Esophagus (tissue), 2 donors: ENCODE measurements around the gene OGDHL. TPM values are rescaled to one million over a fixed set of nuclear protein-coding genes. Genes with fewer than 3 reads are reported as not detected.

Experiments
- H3K27ac ChIP-seq, 2 donors: one replicate each; pipeline ENCODE4 v1.5.1; 2013; ENCODE audit warnings: low read depth in 2 of 2, mild to moderate bottlenecking in 2 of 2, inconsistent platforms in 1 of 2, low read length in 1 of 2, moderate library complexity in 1 of 2
- H3K27me3 ChIP-seq, 2 donors: one replicate each; pipeline ENCODE4 v1.6.1; 2013; ENCODE audit warnings: low read length in 2 of 2, control low read depth in 1 of 2, mild to moderate bottlenecking in 1 of 2; ENCODE audit not compliant: insufficient read depth in 2 of 2, control insufficient read depth in 1 of 2
- H3K36me3 ChIP-seq, 2 donors: one replicate each; pipeline ENCODE4 v1.6.1; 2013; ENCODE audit warnings: low read length in 1 of 2; ENCODE audit not compliant: control insufficient read depth in 2 of 2, insufficient read depth in 2 of 2
- H3K4me1 ChIP-seq, 2 donors: one replicate each; pipeline ENCODE4 v1.6.1; 2013; ENCODE audit warnings: low read length in 1 of 2; ENCODE audit not compliant: control insufficient read depth in 2 of 2, insufficient read depth in 2 of 2
- H3K4me3 ChIP-seq, 2 donors: one replicate each; pipeline ENCODE4 v1.5.1; 2013; ENCODE audit warnings: low read length in 2 of 2, mild to moderate bottlenecking in 2 of 2, low read depth in 1 of 2, moderate library complexity in 1 of 2
- H3K9me3 ChIP-seq, 2 donors: one replicate each; pipeline ENCODE4 v1.6.1; 2013; ENCODE audit warnings: mild to moderate bottlenecking in 2 of 2, low read depth in 1 of 2, low read length in 1 of 2, moderate library complexity in 1 of 2; ENCODE audit not compliant: control insufficient read depth in 2 of 2, insufficient read depth in 1 of 2
- WGBS, 2 donors: extraction: QIAGEN DNeasy Blood & Tissue Kit; methylation state at CpG; one replicate each; pipeline ENCODE4 v1.1.7; 2013; 5-methylcytosine and 5-hydroxymethylcytosine counted together
- polyA plus RNA-seq, 2 donors: library from polyadenylated mRNA; stranded (reverse); fragments of 200-250 nt; gene quantifications; one replicate each; pipeline ENCODE4 v1.2.3, GENCODE V29; 2013
- donor health status: healthy with polysubstance abuse.
- donor health status: Bipolar disorder and iron deficiency.

Gene OGDHL
- under 1 TPM; 0.10 to 0.16 TPM for polyA plus RNA-seq

GRCh38 chr10:49761789-49762565 lies at the start of gene OGDHL:
TSS of gene OGDHL (minus strand) at chr10:49762323. CDS start at chr10:49758592, 3,731 bp downstream.
- H3K27me3 ChIP-seq = no peaks in the 10 kb centered on the region
- 2% methylated on average over 63 to 81 of the region's 81 CpGs for WGBS, 2 donors

GRCh38 chr10:49803988-49804387 lies 41.9 kb upstream of the OGDHL start:
- no peaks in the 10 kb centered on the region for H3K36me3 ChIP-seq
- H3K4me3 ChIP-seq = no peak overlapping the region
- WGBS, 2 donors = 93 to 96% methylated on average over 2 of the region's 2 CpGs
- H3K9me3 ChIP-seq = no peaks in the 10 kb centered on the region
- no peaks in the 10 kb centered on the region for H3K4me1 ChIP-seq
- H3K27me3 ChIP-seq = no peaks in the 10 kb centered on the region
- no peak overlapping the region for H3K27ac ChIP-seq

More at GRCh38 chr10:49761789-49762565, at the start of gene OGDHL:
- Histone ChIP-seq H3K4me1 (peaks cover 0 to 4% of the 10 kb centered on the region in 2 donors), H3K4me3 (peak within 1 kb of the TSS; percentile 42 to 55), H3K36me3 (no peaks in the 10 kb centered on the region), H3K27ac (no peak within 1 kb of the TSS), H3K9me3 (peaks cover 0 to 3% of the 10 kb centered on the region in 2 donors)

- no peaks in the 10 kb centered on the region for H3K36me3 ChIP-seq
- no peak overlapping the region for H3K27ac ChIP-seq
- no peak overlapping the region for H3K4me3 ChIP-seq
- 75 to 81% methylated on average over 4 of the region's 4 CpGs for WGBS, 2 donors
- H3K9me3 ChIP-seq = no peaks in the 10 kb centered on the region
- no peaks in the 10 kb centered on the region for H3K27me3 ChIP-seq
- H3K4me1 ChIP-seq = no peaks in the 10 kb centered on the region
Observed at GRCh38 chr10:49798275-49798674, 36.2 kb upstream of the OGDHL start.

- Histone ChIP-seq H3K36me3 (no peaks in the 10 kb centered on the region), H3K4me1 (no peaks in the 10 kb centered on the region), H3K27ac (no peak overlapping the region), H3K27me3 (no peaks in the 10 kb centered on the region), H3K4me3 (no peak overlapping the region), H3K9me3 (no peaks in the 10 kb centered on the region)
- 74 to 75% methylated on average over 5 of the region's 5 CpGs for WGBS, 2 donors
Observed at GRCh38 chr10:49791100-49791499, 29.0 kb upstream of the OGDHL start.

- 72 to 77% methylated on average over 7 to 8 of the region's 8 CpGs for WGBS, 2 donors
Observed at GRCh38 chr10:49784681-49785080, 22.6 kb upstream of the OGDHL start.

GRCh38 chr10:49783645-49784044 lies 21.5 kb upstream of the OGDHL start:
- no peaks in the 10 kb centered on the region for H3K9me3 ChIP-seq
- H3K27me3 ChIP-seq = no peaks in the 10 kb centered on the region
- no peak overlapping the region for H3K27ac ChIP-seq
- H3K4me3 ChIP-seq = no peak overlapping the region
- 53 to 56% methylated on average over 5 of the region's 5 CpGs for WGBS, 2 donors
- H3K36me3 ChIP-seq = no peaks in the 10 kb centered on the region
- H3K4me1 ChIP-seq = no peaks in the 10 kb centered on the region

More at GRCh38 chr10:49784681-49785080, 22.6 kb upstream of the OGDHL start:
- H3K4me1 ChIP-seq = no peaks in the 10 kb centered on the region
- no peaks in the 10 kb centered on the region for H3K27me3 ChIP-seq
- no peaks in the 10 kb centered on the region for H3K36me3 ChIP-seq
- H3K27ac ChIP-seq = no peak overlapping the region
- no peaks in the 10 kb centered on the region for H3K9me3 ChIP-seq
- H3K4me3 ChIP-seq = no peak overlapping the region

- H3K4me1 ChIP-seq = no peaks in the 10 kb centered on the region
- H3K4me3 ChIP-seq = no peak overlapping the region
- H3K36me3 ChIP-seq = no peaks in the 10 kb centered on the region
- H3K27ac ChIP-seq = no peak overlapping the region
- H3K9me3 ChIP-seq = no peaks in the 10 kb centered on the region
- no peaks in the 10 kb centered on the region for H3K27me3 ChIP-seq
Observed at GRCh38 chr10:49781247-49781646, 19.1 kb upstream of the OGDHL start.

- 70 to 75% methylated on average over 3 of the region's 3 CpGs for WGBS, 2 donors
- Histone ChIP-seq H3K9me3 (no peaks in the 10 kb centered on the region), H3K36me3 (no peaks in the 10 kb centered on the region), H3K4me3 (no peak overlapping the region), H3K27ac (no peak overlapping the region), H3K4me1 (no peaks in the 10 kb centered on the region), H3K27me3 (no peaks in the 10 kb centered on the region)
Observed at GRCh38 chr10:49778197-49778596, 16.1 kb upstream of the OGDHL start.

- Histone ChIP-seq H3K27ac (no peak overlapping the region), H3K4me1 (no peaks in the 10 kb centered on the region), H3K36me3 (no peaks in the 10 kb centered on the region), H3K4me3 (no peak overlapping the region), H3K27me3 (no peaks in the 10 kb centered on the region), H3K9me3 (no peaks in the 10 kb centered on the region)
- 81 to 83% methylated on average over 4 of the region's 4 CpGs for WGBS, 2 donors
Observed at GRCh38 chr10:49776851-49777250, 14.7 kb upstream of the OGDHL start.

- Histone ChIP-seq H3K4me3 (no peak overlapping the region), H3K9me3 (no peaks in the 10 kb centered on the region), H3K4me1 (no peaks in the 10 kb centered on the region), H3K36me3 (no peaks in the 10 kb centered on the region), H3K27ac (no peak overlapping the region), H3K27me3 (peaks cover 0 to 2% of the 10 kb centered on the region in 2 donors)
- 56 to 74% methylated on average over 2 of the region's 2 CpGs for WGBS, 2 donors
Observed at GRCh38 chr10:49775014-49775413, 12.9 kb upstream of the OGDHL start.
